Thoracic aorta (tissue), 2 donors: ENCODE results near the gene LMBRD2. TPM values are rescaled to one million over a fixed set of nuclear protein-coding genes. Genes with fewer than 3 reads are reported as not detected.

Experiments used
- ATAC-seq: fragments of 150-250 bp; one replicate; pipeline ENCODE4 v1.8.0; 2017; ENCODE audit warnings: low read depth; ENCODE audit not compliant: insufficient number of reproducible peaks, low FRiP score
- DNase-seq: peaks from one replicate; pipeline ENCODE4 v3.0.0-alpha.2; 2020; ENCODE audit warnings: low spot score
- H3K27ac ChIP-seq, 2 donors: fragments of 200-600 bp; sonication (generic); 1 replicate in 1 of 2; 2 replicates in 1 of 2; pipeline ENCODE4 v1.5.1; 2016; ENCODE audit warnings: mild to moderate bottlenecking in 2 of 2, moderate library complexity in 2 of 2
- H3K27me3 ChIP-seq: fragments of 200-600 bp; sonication (generic); replicated peaks from 2 replicates; pipeline ENCODE4 v1.6.0; 2016; ENCODE audit warnings: mild to moderate bottlenecking; ENCODE audit not compliant: insufficient read depth
- H3K36me3 ChIP-seq: fragments of 200-600 bp; sonication (generic); one replicate; pipeline ENCODE4 v1.5.1; 2016
- H3K4me1 ChIP-seq, 2 donors: fragments of 200-600 bp; sonication (generic); 1 replicate in 1 of 2; 2 replicates in 1 of 2; pipeline versions ENCODE4 v1.5.1 to v1.6.0; 2016; ENCODE audit warnings: low read depth in 2 of 2, mild to moderate bottlenecking in 1 of 2; ENCODE audit not compliant: control insufficient read depth in 1 of 2
- H3K4me3 ChIP-seq: fragments of 200-600 bp; sonication (generic); 2 replicates; pipeline ENCODE4 v1.5.1; 2016; ENCODE audit warnings: mild to moderate bottlenecking
- H3K9me3 ChIP-seq: fragments of 200-600 bp; sonication (generic); 2 replicates; pipeline ENCODE4 v1.5.1; 2016
- CTCF ChIP-seq: fragments of 200-600 bp; sonication (generic); IDR thresholded peaks from one replicate; pipeline ENCODE4 v1.5.1; 2019; ENCODE audit warnings: antibody characterized with exemption
- total RNA-seq, 2 donors: library from RNA; depleted of rRNA; stranded (reverse); fragments of >200 nt; gene quantifications; one replicate each; pipeline versions ENCODE4 v1.1.0 to v1.2.3, GENCODE V29; 2016

Gene LMBRD2
- total RNA-seq, 2 donors from 2014 or later = 9.5 to 11.0 TPM

DNA sequence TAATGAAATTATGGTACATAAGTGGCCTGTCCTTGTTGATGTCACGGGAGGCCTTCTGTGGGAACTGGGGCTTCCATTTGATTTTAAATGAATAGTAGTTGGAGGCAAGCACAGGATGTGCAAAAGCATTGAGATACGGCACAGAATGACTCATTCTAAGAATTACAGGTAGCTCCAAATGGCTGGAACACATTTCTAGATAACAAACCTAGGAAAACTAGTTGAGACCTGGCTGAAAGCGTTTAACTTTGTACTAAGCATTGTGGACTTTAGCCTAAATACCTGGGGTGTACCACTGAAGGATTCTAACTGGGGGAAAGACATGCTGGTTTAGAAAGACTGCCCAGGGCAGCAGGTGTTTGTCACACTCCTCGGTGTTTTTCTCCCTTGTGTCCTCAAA is 9.7 kb upstream of the LMBRD2 start:
- H3K4me1 ChIP-seq = peaks cover 0 to 2% of the 10 kb centered on the region in 2 donors
- no peak overlapping the region for H3K4me3 ChIP-seq
- no peak for DNase-seq
- no peak overlapping the region for H3K27ac ChIP-seq
- peaks cover 17% of the 10 kb centered on the region for H3K36me3 ChIP-seq
- no peaks in the 10 kb centered on the region for H3K9me3 ChIP-seq
- H3K27me3 ChIP-seq = no peaks in the 10 kb centered on the region
- TF ChIP-seq CTCF = no peak
- ATAC-seq = no peak

GRCh38 chr5:36160617-36161016 is 8.9 kb upstream of the LMBRD2 start:
- Histone ChIP-seq H3K36me3 (peaks cover 17% of the 10 kb centered on the region), H3K4me1 (peaks cover 0 to 8% of the 10 kb centered on the region in 2 donors), H3K4me3 (no peak overlapping the region), H3K27me3 (no peaks in the 10 kb centered on the region), H3K27ac (no peak overlapping the region), H3K9me3 (no peaks in the 10 kb centered on the region)
- no peak for TF ChIP-seq CTCF
- DNase-seq (no peak), ATAC-seq (no peak)

DNA sequence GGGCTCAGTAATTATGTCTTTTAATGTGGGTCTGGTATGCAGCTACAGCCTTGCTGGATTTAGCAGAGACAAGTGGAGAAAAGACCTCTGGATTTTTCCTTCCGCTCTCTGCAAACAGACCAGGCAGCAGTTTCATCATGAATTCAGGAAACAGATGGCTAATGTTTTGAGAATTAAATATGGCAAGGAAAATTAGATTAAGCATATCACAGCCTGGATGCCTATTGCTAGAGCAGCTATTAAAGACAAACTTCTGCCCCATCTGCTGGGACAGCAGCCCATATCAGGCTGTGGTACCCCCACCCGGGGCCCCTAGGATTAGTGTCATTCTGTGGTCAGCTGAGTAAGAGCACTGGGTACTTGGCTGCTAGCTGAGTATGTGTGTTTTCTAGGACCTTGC is 6.5 kb upstream of the LMBRD2 start:
- DNase-seq = no peak
- no peak for ATAC-seq
- Histone ChIP-seq H3K4me3 (no peak overlapping the region), H3K27me3 (no peaks in the 10 kb centered on the region), H3K9me3 (no peaks in the 10 kb centered on the region), H3K36me3 (peaks cover 8% of the 10 kb centered on the region), H3K4me1 (peaks cover 2 to 20% of the 10 kb centered on the region in 2 donors), H3K27ac (no peak overlapping the region)
- TF ChIP-seq CTCF = no peak

GRCh38 chr5:36156619-36157018 is 4.9 kb upstream of the LMBRD2 start:
- ATAC-seq = no peak
- H3K9me3 ChIP-seq = no peaks in the 10 kb centered on the region
- H3K36me3 ChIP-seq = peaks cover 3% of the 10 kb centered on the region
- no peak for DNase-seq
- no peaks in the 10 kb centered on the region for H3K27me3 ChIP-seq
- H3K4me1 ChIP-seq = peaks cover 5 to 27% of the 10 kb centered on the region in 2 donors
- H3K27ac ChIP-seq = no peak overlapping the region
- no peak overlapping the region for H3K4me3 ChIP-seq
- TF ChIP-seq CTCF = no peak

GRCh38 chr5:36156121-36156601 is 4.5 kb upstream of the LMBRD2 start:
- no peak for TF ChIP-seq CTCF
- peaks cover 5 to 27% of the 10 kb centered on the region in 2 donors for H3K4me1 ChIP-seq
- peaks cover 3% of the 10 kb centered on the region for H3K36me3 ChIP-seq
- H3K27me3 ChIP-seq = no peaks in the 10 kb centered on the region
- no peak overlapping the region for H3K4me3 ChIP-seq
- no peak for ATAC-seq
- no peak for DNase-seq
- no peaks in the 10 kb centered on the region for H3K9me3 ChIP-seq
- no peak overlapping the region for H3K27ac ChIP-seq
